ENCODE results near the gene GULP1.
"Not testable (repeated sequence)": the region's sequence is repeated elsewhere in the genome, so short reads cannot be mapped to it uniquely, and the experiment has no call there.

The GULP1 gene

GRCh38 chr2:188529710-188530109 lies 238.0 kb downstream of the GULP1 start:
- no peak overlapping the region for H3K4me3 ChIP-seq (ENCODE audit: low read length)
- TF ChIP-seq, protein P1, sequence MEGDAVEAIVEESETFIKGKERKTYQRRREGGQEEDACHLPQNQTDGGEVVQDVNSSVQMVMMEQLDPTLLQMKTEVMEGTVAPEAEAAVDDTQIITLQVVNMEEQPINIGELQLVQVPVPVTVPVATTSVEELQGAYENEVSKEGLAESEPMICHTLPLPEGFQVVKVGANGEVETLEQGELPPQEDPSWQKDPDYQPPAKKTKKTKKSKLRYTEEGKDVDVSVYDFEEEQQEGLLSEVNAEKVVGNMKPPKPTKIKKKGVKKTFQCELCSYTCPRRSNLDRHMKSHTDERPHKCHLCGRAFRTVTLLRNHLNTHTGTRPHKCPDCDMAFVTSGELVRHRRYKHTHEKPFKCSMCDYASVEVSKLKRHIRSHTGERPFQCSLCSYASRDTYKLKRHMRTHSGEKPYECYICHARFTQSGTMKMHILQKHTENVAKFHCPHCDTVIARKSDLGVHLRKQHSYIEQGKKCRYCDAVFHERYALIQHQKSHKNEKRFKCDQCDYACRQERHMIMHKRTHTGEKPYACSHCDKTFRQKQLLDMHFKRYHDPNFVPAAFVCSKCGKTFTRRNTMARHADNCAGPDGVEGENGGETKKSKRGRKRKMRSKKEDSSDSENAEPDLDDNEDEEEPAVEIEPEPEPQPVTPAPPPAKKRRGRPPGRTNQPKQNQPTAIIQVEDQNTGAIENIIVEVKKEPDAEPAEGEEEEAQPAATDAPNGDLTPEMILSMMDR (conservative IDR thresholded peaks at IDR 0.05; ENCODE audit: low read depth, low read length) = no peak
- no peak for DNase-seq (ENCODE audit: low read depth)

DNA sequence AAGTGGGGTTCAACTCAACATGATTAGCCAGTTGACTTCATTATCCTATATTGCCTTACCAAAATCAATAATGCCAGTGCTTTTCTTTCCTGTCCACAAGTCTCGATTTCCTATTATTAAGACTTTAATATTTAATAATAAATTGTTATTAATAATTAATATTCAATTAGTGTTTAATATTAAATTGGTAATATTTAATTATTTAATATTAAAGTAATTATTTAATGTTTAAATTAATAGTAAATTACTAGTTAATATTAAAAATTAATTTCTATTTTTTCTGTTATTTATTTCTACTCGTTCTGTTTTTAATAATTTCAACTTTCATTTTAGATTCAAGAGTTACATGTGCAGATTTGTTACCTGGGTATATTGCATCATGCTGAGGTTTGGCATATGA lies 243.2 kb downstream of the GULP1 start:
- DNase-seq (ENCODE audit: low read depth) = no peak
- TF ChIP-seq, protein P1 (conservative IDR thresholded peaks at IDR 0.05; ENCODE audit: low read depth, low read length) = no peak
- H3K4me3 ChIP-seq (ENCODE audit: low read length) = no peak overlapping the region

- no peak for DNase-seq (ENCODE audit: low read depth)
- TF ChIP-seq, protein P1 (conservative IDR thresholded peaks at IDR 0.05; ENCODE audit: low read depth, low read length) = no peak
- no peak overlapping the region for H3K4me3 ChIP-seq (ENCODE audit: low read length)
These were observed 260.0 kb downstream of the GULP1 start for GRCh38 chr2:188551671-188552070.

DNA sequence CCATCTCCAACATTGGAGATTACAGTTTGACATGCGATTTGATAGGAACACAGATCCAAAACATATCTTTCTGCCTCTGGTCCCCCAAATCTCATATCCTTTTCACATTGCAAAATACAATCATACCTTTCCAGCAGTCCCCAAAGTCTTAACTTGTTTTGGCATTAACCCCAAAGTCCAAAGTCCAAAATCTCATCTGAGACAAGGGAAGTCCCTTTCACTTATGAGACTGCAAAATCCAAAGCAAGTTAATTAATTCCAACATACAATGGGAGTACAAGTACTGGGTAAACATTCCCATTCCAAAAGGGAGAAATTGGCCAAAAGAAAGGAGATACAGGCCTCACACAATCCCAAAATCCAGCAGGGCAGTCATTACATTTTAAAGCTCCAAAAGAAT lies 265.4 kb downstream of the GULP1 start:
- TF ChIP-seq, protein P1 (conservative IDR thresholded peaks at IDR 0.05; ENCODE audit: low read depth, low read length) = no peak
- DNase-seq (ENCODE audit: low read depth) = no peak
- H3K4me3 ChIP-seq (ENCODE audit: low read length) = no peak overlapping the region

DNA sequence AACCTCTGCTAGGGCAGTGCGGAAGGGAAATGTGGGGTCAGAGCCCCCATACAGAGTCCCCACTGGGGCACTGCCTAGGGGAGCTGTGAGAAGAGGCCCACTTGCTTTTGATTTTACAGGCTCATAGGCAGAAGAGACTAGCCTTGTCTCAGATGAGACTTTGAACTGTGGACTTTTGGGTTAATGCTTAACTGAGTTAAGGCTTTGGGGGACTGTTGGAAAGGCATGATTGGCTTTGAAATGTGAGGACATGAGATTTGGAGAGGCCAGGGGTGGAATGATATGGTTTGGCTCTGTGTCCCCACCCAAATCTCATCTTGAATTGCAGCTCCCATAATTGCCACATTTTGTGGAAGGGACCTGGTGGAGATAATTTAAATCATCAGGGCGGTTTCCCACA lies 267.8 kb downstream of the GULP1 start:
- not testable (repeated sequence) for DNase-seq (ENCODE audit: low read depth); H3K4me3 ChIP-seq (ENCODE audit: low read length)

- no peak for DNase-seq (ENCODE audit: low read depth)
- no peak overlapping the region for H3K4me3 ChIP-seq (ENCODE audit: low read length)
- TF ChIP-seq, protein P1 (conservative IDR thresholded peaks at IDR 0.05; ENCODE audit: low read depth, low read length) = no peak
These were observed 269.9 kb downstream of the GULP1 start for GRCh38 chr2:188561473-188561979.

DNA sequence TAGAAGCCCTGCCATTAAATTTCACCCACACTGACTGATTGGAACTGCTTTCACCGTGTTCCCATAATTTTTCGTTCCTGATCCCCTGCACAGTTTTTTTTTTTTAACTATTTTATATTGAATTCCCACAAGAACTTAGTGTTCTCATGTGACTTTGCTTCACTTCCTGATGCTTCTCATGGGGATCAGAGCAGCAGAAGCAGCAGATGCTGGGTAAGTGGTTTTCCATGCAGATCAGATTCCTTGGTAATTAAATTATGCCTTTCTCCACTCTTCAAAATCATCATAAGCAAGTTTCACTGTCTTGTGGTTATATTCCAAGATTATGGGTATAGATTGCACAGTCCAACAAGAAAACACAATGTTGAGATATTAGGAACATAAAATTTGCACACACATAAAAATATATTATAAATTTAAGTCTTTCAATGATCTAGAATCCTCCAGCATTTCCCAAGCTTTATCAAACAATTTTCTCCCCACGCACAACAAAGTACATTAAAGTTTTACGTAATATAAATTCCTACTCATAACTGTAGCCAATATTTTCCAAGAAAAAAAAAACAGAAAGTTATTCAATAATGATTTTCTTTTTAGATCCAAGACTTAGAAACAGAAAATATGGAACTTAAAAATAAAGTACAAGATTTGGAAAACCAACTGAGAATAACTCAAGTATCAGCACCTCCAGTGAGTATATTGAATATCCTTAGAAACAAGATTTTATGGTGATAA lies 277.9 kb downstream of the GULP1 start:
- H3K4me3 ChIP-seq (ENCODE audit: low read length) = no peak overlapping the region
- TF ChIP-seq, protein P1 (conservative IDR thresholded peaks at IDR 0.05; ENCODE audit: low read depth, low read length) = no peak
- DNase-seq (ENCODE audit: low read depth) = no peak
